ENCODE data around the gene SHISA7. TPM values are rescaled to one million over a fixed set of nuclear protein-coding genes. Genes with fewer than 3 reads are reported as not detected.

SHISA7 gene
- total RNA-seq, 2 experiments from 2014 or later = not detected

DNA sequence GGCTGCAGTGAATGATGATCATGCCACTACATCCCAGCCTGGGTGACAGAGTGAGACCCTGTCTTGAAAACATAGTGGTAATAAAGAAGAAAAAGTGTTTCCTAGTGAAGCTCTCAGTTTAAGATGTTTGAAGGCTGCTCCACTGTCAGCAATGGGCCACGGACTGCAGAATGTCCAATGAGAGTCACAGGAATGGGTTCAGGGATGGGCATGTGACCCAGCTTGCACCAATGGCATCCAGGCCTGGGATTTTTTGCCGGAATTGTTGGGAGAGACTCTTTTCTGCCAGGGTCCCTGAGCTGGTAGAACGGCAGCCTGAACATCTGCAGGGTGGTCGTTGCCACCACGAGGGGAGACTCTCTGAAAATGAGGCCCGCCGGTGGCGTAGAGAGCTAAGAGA lies 6.3 kb downstream of the SHISA7 start:
- intact Hi-C loops (cut with micrococcal nuclease) = no loop called here
- peaks cover 47% of the 10 kb centered on the region for H3K27me3 Mint-ChIP-seq
- H3K9me3 Mint-ChIP-seq = no peaks in the 10 kb centered on the region
- no peak overlapping the region for H3K4me3 Mint-ChIP-seq
- DNase-seq (no peak), ATAC-seq (no peak)
- POLR2A ChIA-PET = interaction anchor here (0.9 to 1.1 kb wide), 3 partner anchors 10 to 181 kb away, joined by 3 read pairs; no protein-coding TSS in a partner anchor
- no peaks in the 10 kb centered on the region for H3K36me3 Mint-ChIP-seq (ENCODE audit: low read depth)
- CTCF ChIA-PET = interaction anchor here (0.8 to 2.0 kb wide), 3 partner anchors 17 to 196 kb away, joined by 3 to 8 read pairs (median 3); no protein-coding TSS in a partner anchor
- no peak for TF ChIP-seq CTCF (IDR thresholded peaks at IDR 0.05)
- H3K27ac Mint-ChIP-seq = no peak overlapping the region
- peaks cover 12% of the 10 kb centered on the region for H3K4me1 Mint-ChIP-seq (ENCODE audit: low read depth)

GRCh38 chr19:55435020-55435419 lies 8.1 kb downstream of the SHISA7 start:
- ChIA-PET CTCF (no interaction called here), POLR2A (no interaction called here)
- H3K27me3 Mint-ChIP-seq = peaks cover 44% of the 10 kb centered on the region
- H3K4me1 Mint-ChIP-seq (ENCODE audit: low read depth) = no peaks in the 10 kb centered on the region
- H3K36me3 Mint-ChIP-seq (ENCODE audit: low read depth) = no peaks in the 10 kb centered on the region
- TF ChIP-seq CTCF (IDR thresholded peaks at IDR 0.05) = no peak
- intact Hi-C loops (cut with micrococcal nuclease) = no loop called here
- H3K9me3 Mint-ChIP-seq = no peaks in the 10 kb centered on the region
- ATAC-seq (no peak), DNase-seq (no peak)
- H3K27ac Mint-ChIP-seq = no peak overlapping the region
- H3K4me3 Mint-ChIP-seq = no peak overlapping the region

DNA sequence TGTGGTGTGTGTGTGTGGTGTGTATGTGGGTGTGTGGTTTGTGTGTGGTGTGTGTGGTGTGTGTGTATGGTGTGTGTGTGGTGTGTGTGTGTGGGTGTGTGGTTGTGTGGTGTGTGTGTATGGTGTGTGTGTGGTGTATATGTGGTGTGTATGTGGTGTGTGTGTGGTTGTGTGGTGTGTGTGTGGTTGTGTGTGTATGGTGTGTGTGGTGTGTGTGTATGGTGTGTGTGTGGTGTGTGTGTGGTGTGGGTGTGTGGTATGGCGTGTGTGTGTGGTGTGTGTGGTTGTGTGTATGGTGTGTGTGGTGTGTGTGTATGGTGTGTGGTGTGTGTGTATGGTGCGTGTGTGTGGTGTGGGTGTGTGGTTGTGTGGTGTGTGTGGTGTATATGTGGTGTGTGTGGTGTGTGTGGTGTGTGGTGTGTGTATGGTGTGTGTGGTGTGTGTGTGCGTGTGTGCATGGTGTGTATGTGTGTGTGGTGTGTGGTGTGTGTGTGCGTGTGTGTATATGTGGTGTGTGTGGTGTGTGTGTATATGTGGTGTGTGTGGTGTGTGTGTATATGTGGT lies 8.7 kb downstream of the SHISA7 start:
- ATAC-seq (no peak), DNase-seq (no peak)
- CTCF ChIA-PET = no interaction called here
- Mint-ChIP-seq H3K36me3 (ENCODE audit: low read depth) (no peaks in the 10 kb centered on the region), H3K4me3 (no peak overlapping the region), H3K27me3 (peaks cover 41% of the 10 kb centered on the region), H3K9me3 (no peaks in the 10 kb centered on the region), H3K4me1 (ENCODE audit: low read depth) (no peaks in the 10 kb centered on the region), H3K27ac (no peak overlapping the region)
- TF ChIP-seq CTCF (IDR thresholded peaks at IDR 0.05) = no peak
- intact Hi-C loops (cut with micrococcal nuclease) = no loop called here
- POLR2A ChIA-PET = no interaction called here

- H3K4me3 Mint-ChIP-seq = no peak overlapping the region
- H3K4me1 Mint-ChIP-seq (ENCODE audit: low read depth) = no peaks in the 10 kb centered on the region
- ATAC-seq = no peak
- H3K9me3 Mint-ChIP-seq = no peaks in the 10 kb centered on the region
- H3K36me3 Mint-ChIP-seq (ENCODE audit: low read depth) = no peaks in the 10 kb centered on the region
- H3K27ac Mint-ChIP-seq = no peak overlapping the region
- no peak for TF ChIP-seq CTCF (IDR thresholded peaks at IDR 0.05)
- intact Hi-C loops (cut with micrococcal nuclease) = no loop called here
- H3K27me3 Mint-ChIP-seq = peaks cover 35% of the 10 kb centered on the region
- ChIA-PET CTCF (no interaction called here), POLR2A (no interaction called here)
- DNase-seq = no peak
These were observed 9.8 kb downstream of the SHISA7 start for GRCh38 chr19:55433292-55433691.

DNA sequence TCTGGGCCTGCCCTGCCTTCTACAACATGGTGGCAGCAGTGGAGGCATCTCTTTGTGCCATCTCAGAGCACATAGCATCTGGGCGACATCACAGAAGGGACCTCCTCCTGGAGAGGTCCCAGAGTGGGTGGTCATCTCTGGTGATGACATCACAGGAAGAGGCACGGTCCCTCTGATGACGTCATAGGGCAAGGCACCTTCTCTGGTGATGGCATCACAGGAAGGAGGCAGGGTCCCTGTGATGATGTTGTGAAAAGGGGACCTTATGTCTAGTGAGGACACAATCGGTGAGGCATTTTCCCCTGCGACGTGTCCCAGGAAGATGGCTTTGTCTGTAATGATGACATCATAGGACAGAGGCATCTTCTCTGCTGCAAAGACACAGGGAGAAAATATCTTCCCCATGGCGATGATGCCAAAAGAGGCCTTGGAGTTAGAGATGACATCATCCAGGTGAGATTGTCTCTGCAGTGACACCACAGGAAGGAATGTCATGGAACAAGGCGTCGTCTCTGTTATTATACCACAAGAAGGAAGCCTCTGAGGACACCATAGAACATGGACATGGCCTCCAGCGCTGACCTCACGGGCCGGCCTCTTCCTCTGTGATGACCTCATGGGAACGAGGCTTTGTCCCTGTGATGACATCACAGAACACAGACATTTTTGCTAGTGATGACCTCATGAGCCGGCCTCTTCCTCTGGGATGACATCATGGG lies 10.7 kb downstream of the SHISA7 start:
- Mint-ChIP-seq H3K36me3 (ENCODE audit: low read depth) (no peaks in the 10 kb centered on the region), H3K27me3 (peaks cover 37% of the 10 kb centered on the region), H3K4me3 (no peak overlapping the region), H3K9me3 (no peaks in the 10 kb centered on the region), H3K4me1 (ENCODE audit: low read depth) (no peaks in the 10 kb centered on the region), H3K27ac (no peak overlapping the region)
- intact Hi-C loops (cut with micrococcal nuclease) = no loop called here
- CTCF ChIA-PET = no interaction called here
- DNase-seq (no peak), ATAC-seq (no peak)
- TF ChIP-seq CTCF (IDR thresholded peaks at IDR 0.05) = no peak
- POLR2A ChIA-PET = no interaction called here

All from activated CD8-positive, alpha-beta T cell treated with anti-CD3 and anti-CD28 coated beads for 36 hours (primary cell).